KOPT-K1 (cell line): ENCODE results near the gene PCNT.

Experiments used
- H3K27ac ChIP-seq: fragments of 200-600 bp; sonication (generic); 2 replicates; pipeline ENCODE4 v1.5.1; 2016; ENCODE audit warnings: antibody characterized with exemption, mild to moderate bottlenecking, low read depth, low read length; ENCODE audit not compliant: poor library complexity, severe bottlenecking
- H3K36me3 ChIP-seq: fragments of 200-600 bp; sonication (generic); 2 replicates; pipeline ENCODE4 v1.5.1; 2017; ENCODE audit warnings: antibody characterized with exemption, mild to moderate bottlenecking, low read length, moderate library complexity; ENCODE audit not compliant: insufficient read depth
- H3K9me3 ChIP-seq: fragments of 200-600 bp; sonication (generic); 2 replicates; pipeline ENCODE4 v1.5.1; 2017; ENCODE audit warnings: antibody characterized with exemption, low read length, mild to moderate bottlenecking; ENCODE audit not compliant: insufficient read depth, poor library complexity, severe bottlenecking

PCNT gene

DNA sequence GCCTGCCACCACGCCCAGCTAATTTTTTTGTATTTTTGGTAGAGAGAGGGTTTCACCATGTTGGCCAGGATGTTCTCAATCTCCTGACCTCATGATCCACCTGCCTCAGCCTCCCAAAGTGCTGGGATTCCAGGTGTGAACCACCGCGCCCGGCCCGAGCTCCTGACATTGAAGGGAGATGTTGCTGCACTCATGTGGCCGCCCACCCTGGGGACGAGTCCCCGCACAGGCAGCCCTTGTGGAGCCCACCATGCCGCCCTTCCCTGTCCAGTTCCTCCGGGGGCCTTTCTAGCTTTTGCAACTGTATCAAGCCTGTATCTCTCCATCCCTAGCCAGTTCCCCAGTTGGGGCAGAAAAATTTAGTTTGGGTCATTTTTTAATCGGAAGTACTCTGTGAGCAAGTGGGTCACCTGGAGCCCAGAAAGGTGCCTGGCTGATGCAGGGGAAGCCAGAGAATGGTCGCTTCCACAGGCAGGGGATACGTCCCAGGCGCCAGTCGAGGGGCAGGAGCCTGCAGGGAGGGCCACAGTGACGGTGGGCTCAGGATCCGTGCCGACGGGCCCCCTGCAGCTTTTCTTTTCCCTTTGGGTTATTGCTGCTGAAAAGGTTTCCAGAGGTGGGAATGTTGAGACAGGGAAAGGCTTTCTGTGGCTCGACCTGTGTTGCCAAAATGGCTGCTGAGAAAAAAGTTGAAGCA, 20.4 kb downstream of the PCNT start:
- no peaks in the 10 kb centered on the region for H3K9me3 ChIP-seq
- H3K36me3 ChIP-seq: peaks cover 69% of the 10 kb centered on the region
- H3K27ac ChIP-seq: no peak overlapping the region

GRCh38 chr21:46345861-46346260, 21.9 kb downstream of the PCNT start:
- Histone ChIP-seq H3K27ac (no peak overlapping the region), H3K36me3 (peaks cover 72% of the 10 kb centered on the region), H3K9me3 (no peaks in the 10 kb centered on the region)

GRCh38 chr21:46346296-46347202, 22.6 kb downstream of the PCNT start:
- Histone ChIP-seq H3K9me3 (no peaks in the 10 kb centered on the region), H3K27ac (no peak overlapping the region), H3K36me3 (peaks cover 78% of the 10 kb centered on the region)

DNA sequence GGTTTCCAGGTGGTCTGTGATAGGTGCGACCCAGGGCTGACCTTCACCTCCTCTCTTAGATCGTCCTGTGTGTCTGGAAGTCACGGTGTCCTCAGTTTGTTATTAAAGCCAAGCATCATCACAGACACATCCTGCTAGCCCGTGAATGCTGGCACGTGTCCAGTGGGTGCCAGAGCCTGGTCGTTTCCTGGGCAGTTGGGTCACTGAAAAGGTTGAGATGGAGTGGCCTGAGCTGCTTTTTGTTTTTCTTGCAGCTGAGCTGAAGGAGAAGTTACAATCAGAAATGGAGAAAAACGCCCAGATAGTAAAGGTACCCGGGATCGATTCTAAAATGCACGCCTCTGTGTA, 23.2 kb downstream of the PCNT start:
- H3K27ac ChIP-seq: no peak overlapping the region

GRCh38 chr21:46347791-46348381, 23.9 kb downstream of the PCNT start:
- no peak overlapping the region for H3K27ac ChIP-seq
- no peaks in the 10 kb centered on the region for H3K9me3 ChIP-seq
- peaks cover 87% of the 10 kb centered on the region for H3K36me3 ChIP-seq

More for the DNA sequence above, 23.2 kb downstream of the PCNT start:
- Histone ChIP-seq H3K36me3 (peaks cover 85% of the 10 kb centered on the region), H3K9me3 (no peaks in the 10 kb centered on the region)

GRCh38 chr21:46349134-46349760, 25.3 kb downstream of the PCNT start:
- H3K9me3 ChIP-seq: no peaks in the 10 kb centered on the region
- no peak overlapping the region for H3K27ac ChIP-seq
- peaks cover 98% of the 10 kb centered on the region for H3K36me3 ChIP-seq

GRCh38 chr21:46350571-46350970, 26.6 kb downstream of the PCNT start:
- H3K27ac ChIP-seq: no peak overlapping the region
- no peaks in the 10 kb centered on the region for H3K9me3 ChIP-seq
- H3K36me3 ChIP-seq: peaks cover 99% of the 10 kb centered on the region

DNA sequence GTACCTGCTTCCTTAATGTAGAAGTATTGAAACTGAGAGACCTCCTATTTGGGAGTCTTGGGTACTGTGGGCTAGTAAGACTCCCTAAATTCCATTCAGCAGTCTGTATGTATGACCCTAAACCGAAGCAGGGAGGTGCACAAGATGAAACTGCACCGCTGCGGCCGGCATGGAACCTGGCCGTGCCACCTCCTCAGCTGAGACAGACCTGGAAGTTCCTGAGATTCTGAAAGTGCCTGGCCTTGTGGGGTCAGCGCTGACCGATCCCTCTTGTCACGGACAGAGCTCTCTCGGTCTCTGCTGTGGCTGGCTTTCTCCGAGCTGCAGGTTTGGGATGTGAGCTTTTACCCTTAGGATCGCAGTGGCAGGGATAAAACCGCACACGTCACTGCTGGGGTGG, 27.0 kb downstream of the PCNT start:
- H3K27ac ChIP-seq: no peak overlapping the region
- no peaks in the 10 kb centered on the region for H3K9me3 ChIP-seq
- peaks cover 99% of the 10 kb centered on the region for H3K36me3 ChIP-seq

GRCh38 chr21:46351476-46352163, 27.7 kb downstream of the PCNT start:
- H3K36me3 ChIP-seq: peaks cover 98% of the 10 kb centered on the region

GRCh38 chr21:46352164-46352515, 28.2 kb downstream of the PCNT start:
- Histone ChIP-seq H3K27ac (no peak overlapping the region), H3K9me3 (no peaks in the 10 kb centered on the region), H3K36me3 (peaks cover 98% of the 10 kb centered on the region)

More at GRCh38 chr21:46351476-46352163, 27.7 kb downstream of the PCNT start:
- Histone ChIP-seq H3K9me3 (no peaks in the 10 kb centered on the region), H3K27ac (no peak overlapping the region)

DNA sequence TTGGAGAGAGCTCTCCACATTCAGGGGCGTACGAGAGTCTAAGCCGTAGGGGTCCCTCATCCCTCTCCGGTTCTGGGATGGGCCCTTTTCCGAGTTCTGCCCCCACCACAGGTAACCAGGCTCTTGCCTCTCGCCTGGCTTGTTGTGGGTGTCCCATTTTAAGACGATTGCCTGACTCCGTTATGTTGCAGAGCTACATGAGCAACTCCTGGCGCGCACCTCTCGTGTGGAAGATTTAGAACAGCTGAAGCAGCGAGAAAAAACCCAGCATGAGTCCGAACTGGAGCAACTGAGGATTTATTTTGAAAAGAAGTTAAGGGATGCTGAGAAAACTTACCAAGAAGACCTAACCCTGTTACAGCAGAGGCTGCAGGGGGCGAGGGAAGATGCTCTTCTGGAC, 29.0 kb downstream of the PCNT start:
- Histone ChIP-seq H3K9me3 (no peaks in the 10 kb centered on the region), H3K36me3 (peaks cover 98% of the 10 kb centered on the region), H3K27ac (no peak overlapping the region)

DNA sequence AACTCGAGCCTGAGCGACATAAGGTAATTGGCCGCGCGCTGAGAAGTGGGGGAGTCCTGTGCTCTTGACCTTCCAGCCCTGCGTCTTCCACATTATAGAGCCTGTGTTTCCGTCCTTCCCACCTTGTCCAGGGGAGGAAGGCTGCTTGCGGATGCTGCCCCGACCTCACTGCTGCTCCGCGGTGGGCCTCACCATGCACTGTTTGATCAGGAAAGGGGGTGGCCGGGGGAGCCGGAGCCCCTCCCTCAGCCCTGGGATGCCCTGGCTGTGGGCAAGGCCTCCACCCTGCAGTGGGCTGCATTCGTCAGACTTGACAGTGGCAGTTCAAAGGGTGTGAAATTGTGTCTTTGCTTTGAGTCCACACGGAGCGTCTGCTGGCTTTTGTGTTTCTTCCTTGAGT, 30.1 kb downstream of the PCNT start:
- no peaks in the 10 kb centered on the region for H3K9me3 ChIP-seq
- no peak overlapping the region for H3K27ac ChIP-seq
- peaks cover 94% of the 10 kb centered on the region for H3K36me3 ChIP-seq

DNA sequence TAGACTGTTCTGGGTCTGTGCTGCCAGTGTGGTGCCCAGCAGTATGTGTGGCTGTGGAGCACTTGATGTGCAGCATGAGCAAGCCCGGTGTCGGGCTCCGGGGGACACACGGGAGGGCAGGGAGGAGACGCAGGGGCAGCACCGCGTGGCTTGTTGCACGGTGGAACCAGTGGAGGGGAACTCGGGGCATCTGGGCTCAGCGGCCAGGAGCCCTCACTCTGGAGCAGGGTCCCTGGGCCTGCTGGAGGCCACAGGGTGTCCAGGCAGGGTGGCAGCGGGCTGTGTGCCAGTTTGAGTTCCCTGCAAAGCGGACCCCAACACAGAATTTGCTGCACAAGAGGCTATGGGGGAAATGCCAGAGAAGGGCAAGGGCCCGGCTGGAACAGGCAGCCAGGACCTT, 30.6 kb downstream of the PCNT start:
- no peaks in the 10 kb centered on the region for H3K9me3 ChIP-seq
- no peak overlapping the region for H3K27ac ChIP-seq
- H3K36me3 ChIP-seq: peaks cover 90% of the 10 kb centered on the region

- Histone ChIP-seq H3K27ac (no peak overlapping the region), H3K9me3 (no peaks in the 10 kb centered on the region), H3K36me3 (peaks cover 86% of the 10 kb centered on the region)
Observed at GRCh38 chr21:46355161-46356004, 31.4 kb downstream of the PCNT start.
